ENCODE data around the gene NUP210. TPM values are rescaled to one million over a fixed set of nuclear protein-coding genes. Genes with fewer than 3 reads are reported as not detected.

NUP210 gene
- total RNA-seq, 1 donor from 2014 or later: 91.9 TPM

DNA sequence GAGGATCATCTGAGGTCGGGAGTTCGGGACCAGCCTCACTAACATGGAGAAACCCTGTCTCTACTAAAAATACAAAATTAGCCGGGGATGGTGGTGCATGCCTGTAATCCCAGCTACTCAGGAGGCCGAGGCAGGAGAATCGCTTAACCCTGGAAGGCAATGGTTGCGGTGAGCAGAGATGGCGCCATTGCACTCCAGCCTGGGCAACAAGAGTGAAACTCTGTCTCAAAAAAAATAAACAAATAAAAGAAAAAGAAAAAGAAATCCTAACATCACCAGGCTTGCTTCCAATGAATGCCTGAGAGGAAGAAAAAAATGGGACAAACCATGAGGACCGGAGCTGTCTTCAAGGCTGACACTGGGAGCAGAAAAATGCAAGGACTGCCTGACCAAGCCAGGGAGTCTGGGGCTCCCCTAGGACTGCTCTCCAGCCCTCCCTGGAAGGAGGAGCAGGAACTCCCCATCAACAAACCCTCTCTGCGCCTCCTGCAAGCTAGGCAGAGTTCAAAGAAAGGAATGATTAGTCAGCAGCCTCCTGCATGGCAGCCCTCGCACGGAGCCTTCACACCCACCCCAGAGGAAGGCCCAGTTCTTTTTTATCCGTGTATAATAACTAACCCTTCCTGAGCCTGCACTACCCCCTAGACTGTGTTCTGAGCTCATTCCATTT is 55.4 kb downstream of the NUP210 start:
- TF ChIP-seq, protein P1, sequence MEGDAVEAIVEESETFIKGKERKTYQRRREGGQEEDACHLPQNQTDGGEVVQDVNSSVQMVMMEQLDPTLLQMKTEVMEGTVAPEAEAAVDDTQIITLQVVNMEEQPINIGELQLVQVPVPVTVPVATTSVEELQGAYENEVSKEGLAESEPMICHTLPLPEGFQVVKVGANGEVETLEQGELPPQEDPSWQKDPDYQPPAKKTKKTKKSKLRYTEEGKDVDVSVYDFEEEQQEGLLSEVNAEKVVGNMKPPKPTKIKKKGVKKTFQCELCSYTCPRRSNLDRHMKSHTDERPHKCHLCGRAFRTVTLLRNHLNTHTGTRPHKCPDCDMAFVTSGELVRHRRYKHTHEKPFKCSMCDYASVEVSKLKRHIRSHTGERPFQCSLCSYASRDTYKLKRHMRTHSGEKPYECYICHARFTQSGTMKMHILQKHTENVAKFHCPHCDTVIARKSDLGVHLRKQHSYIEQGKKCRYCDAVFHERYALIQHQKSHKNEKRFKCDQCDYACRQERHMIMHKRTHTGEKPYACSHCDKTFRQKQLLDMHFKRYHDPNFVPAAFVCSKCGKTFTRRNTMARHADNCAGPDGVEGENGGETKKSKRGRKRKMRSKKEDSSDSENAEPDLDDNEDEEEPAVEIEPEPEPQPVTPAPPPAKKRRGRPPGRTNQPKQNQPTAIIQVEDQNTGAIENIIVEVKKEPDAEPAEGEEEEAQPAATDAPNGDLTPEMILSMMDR (IDR thresholded peaks at IDR 0.05): no peak
- DNase-seq: no peak
- intact Hi-C loops (cut with micrococcal nuclease): no loop called here
- ChIA-PET POLR2A (no interaction called here), CTCF (no interaction called here)
- Mint-ChIP-seq H3K36me3 (ENCODE audit: low read depth) (peaks cover 71% of the 10 kb centered on the region), H3K4me3 (no peak overlapping the region), H3K4me1 (no peaks in the 10 kb centered on the region), H3K27me3 (no peaks in the 10 kb centered on the region), H3K9me3 (no peaks in the 10 kb centered on the region), H3K27ac (no peak overlapping the region)
- ATAC-seq (ENCODE audit: low read depth): no peak

DNA sequence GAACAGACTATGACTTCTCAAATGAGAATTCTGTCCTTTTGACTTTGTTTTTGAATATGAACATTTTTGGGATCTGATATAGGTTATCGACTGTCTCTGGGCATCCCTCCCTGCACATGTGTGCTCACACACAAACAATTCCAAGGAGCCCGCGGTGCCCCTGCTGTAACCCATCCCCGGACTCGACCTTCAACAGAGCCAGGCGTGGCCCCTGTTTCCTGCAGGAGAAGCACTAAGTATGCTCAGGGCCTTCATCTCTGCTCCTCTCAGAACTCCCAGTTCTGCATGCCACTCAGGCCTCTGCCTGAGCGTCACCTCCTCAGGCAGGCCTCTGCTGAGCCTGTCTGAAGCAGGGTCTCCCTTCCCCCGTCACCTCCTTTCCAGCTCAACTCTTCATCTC is 57.6 kb downstream of the NUP210 start:
- no peaks in the 10 kb centered on the region for H3K27me3 Mint-ChIP-seq
- no peaks in the 10 kb centered on the region for H3K9me3 Mint-ChIP-seq
- TF ChIP-seq, protein P1 (IDR thresholded peaks at IDR 0.05): no peak
- no peaks in the 10 kb centered on the region for H3K4me1 Mint-ChIP-seq
- no peak for DNase-seq
- no peak overlapping the region for H3K27ac Mint-ChIP-seq
- no peak overlapping the region for H3K4me3 Mint-ChIP-seq
- ChIA-PET POLR2A (no interaction called here), CTCF (interaction anchor here (1.7 kb wide), 1 partner anchor 271 kb away, joined by 5 read pairs; no protein-coding TSS in a partner anchor)
- intact Hi-C loops (cut with micrococcal nuclease): no loop called here
- H3K36me3 Mint-ChIP-seq (ENCODE audit: low read depth): peaks cover 84% of the 10 kb centered on the region
- ATAC-seq (ENCODE audit: low read depth): no peak

DNA sequence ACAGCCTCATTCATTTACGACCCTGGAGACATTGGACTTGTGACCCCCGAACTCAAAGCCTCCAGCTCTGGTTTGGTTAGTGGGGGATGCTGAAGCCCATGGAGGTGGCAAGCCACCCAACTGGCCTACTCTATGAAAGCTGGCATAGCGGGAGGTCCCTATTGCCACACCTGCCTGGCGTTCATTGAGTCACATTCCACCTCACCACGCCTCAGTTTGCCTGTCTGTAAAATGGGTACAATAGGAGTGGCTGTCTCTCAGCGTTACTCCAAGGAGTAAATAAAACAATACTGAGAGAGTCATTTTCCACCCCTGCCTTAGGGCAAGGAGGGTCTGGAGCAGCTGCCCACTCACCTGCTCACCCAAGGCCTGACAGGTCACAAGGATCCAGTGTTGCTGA is 60.2 kb downstream of the NUP210 start:
- Mint-ChIP-seq H3K27ac (no peak overlapping the region), H3K4me3 (no peak overlapping the region), H3K9me3 (no peaks in the 10 kb centered on the region), H3K27me3 (no peaks in the 10 kb centered on the region), H3K4me1 (no peaks in the 10 kb centered on the region), H3K36me3 (ENCODE audit: low read depth) (peaks cover 99% of the 10 kb centered on the region)
- intact Hi-C loops (cut with micrococcal nuclease): no loop called here
- ChIA-PET POLR2A (no interaction called here), CTCF (no interaction called here)
- DNase-seq: no peak
- TF ChIP-seq, protein P1 (IDR thresholded peaks at IDR 0.05): no peak
- ATAC-seq (ENCODE audit: low read depth): no peak

- TF ChIP-seq, protein P1 (IDR thresholded peaks at IDR 0.05): no peak
- intact Hi-C loops (cut with micrococcal nuclease): no loop called here
- Mint-ChIP-seq H3K9me3 (no peaks in the 10 kb centered on the region), H3K27me3 (no peaks in the 10 kb centered on the region), H3K27ac (no peak overlapping the region), H3K4me3 (no peak overlapping the region), H3K36me3 (ENCODE audit: low read depth) (peaks cover 99% of the 10 kb centered on the region), H3K4me1 (peaks cover 8% of the 10 kb centered on the region)
- DNase-seq (no peak), ATAC-seq (ENCODE audit: low read depth) (no peak)
- ChIA-PET POLR2A (no interaction called here), CTCF (no interaction called here)
These were observed 61.5 kb downstream of the NUP210 start for GRCh38 chr3:13358643-13359042.

- Mint-ChIP-seq H3K27me3 (no peaks in the 10 kb centered on the region), H3K4me3 (no peak overlapping the region), H3K4me1 (peaks cover 14% of the 10 kb centered on the region), H3K9me3 (no peaks in the 10 kb centered on the region), H3K36me3 (ENCODE audit: low read depth) (peaks cover 99% of the 10 kb centered on the region), H3K27ac (no peak overlapping the region)
- ChIA-PET CTCF (no interaction called here), POLR2A (no interaction called here)
- TF ChIP-seq, protein P1 (IDR thresholded peaks at IDR 0.05): no peak
- DNase-seq (no peak), ATAC-seq (ENCODE audit: low read depth) (no peak)
- intact Hi-C loops (cut with micrococcal nuclease): no loop called here
These were observed 62.1 kb downstream of the NUP210 start for GRCh38 chr3:13358051-13358450.
